Measurements from ENCODE around the gene ZNF555. TPM values are rescaled to one million over a fixed set of nuclear protein-coding genes. Genes with fewer than 3 reads are reported as not detected.

ZNF555 gene
- total RNA-seq, 2 experiments from 2014 or later: 2.3 to 2.4 TPM

- Mint-ChIP-seq H3K4me1 (ENCODE audit: low read depth) (peaks cover 8% of the 10 kb centered on the region), H3K36me3 (ENCODE audit: low read depth) (no peaks in the 10 kb centered on the region), H3K4me3 (no peak overlapping the region), H3K27ac (no peak overlapping the region), H3K27me3 (no peaks in the 10 kb centered on the region), H3K9me3 (no peaks in the 10 kb centered on the region)
- intact Hi-C loops (cut with DNase I, micrococcal nuclease): no loop called here
- Histone ChIP-seq H3K9me3 (ENCODE audit: control insufficient read depth in 1 of 2, insufficient read depth in 1 of 2, low read length in 2 of 2) (peaks cover 5 to 16% of the 10 kb centered on the region in 2 experiments), H3K36me3 (ENCODE audit: insufficient read depth, low read length) (no peaks in the 10 kb centered on the region), H3K4me3 (ENCODE audit: low read length) (no peak overlapping the region), H3K4me1 (ENCODE audit: insufficient read depth, low read length) (peaks cover 13% of the 10 kb centered on the region), H3K27me3 (ENCODE audit: control insufficient read depth in 1 of 2, insufficient read depth in 2 of 2, low read length in 2 of 2) (no peaks in the 10 kb centered on the region), H3K27ac (ENCODE audit: low read depth in 1 of 2, low read length in 2 of 2) (no peak overlapping the region)
- ChIA-PET CTCF (no interaction called here), POLR2A (no interaction called here)
- ATAC-seq (ENCODE audit: poor library complexity) (no peak), DNase-seq (no peak)
- no peak for TF ChIP-seq CTCF (IDR thresholded peaks at IDR 0.05)
Measured at GRCh38 chr19:2883686-2884439, 42.6 kb downstream of the ZNF555 start.

GRCh38 chr19:2885736-2886135 is 44.5 kb downstream of the ZNF555 start:
- no peaks in the 10 kb centered on the region for H3K36me3 ChIP-seq (ENCODE audit: insufficient read depth, low read length)
- Mint-ChIP-seq H3K27me3 (no peaks in the 10 kb centered on the region), H3K36me3 (ENCODE audit: low read depth) (no peaks in the 10 kb centered on the region), H3K4me1 (ENCODE audit: low read depth) (peaks cover 8% of the 10 kb centered on the region), H3K27ac (no peak overlapping the region), H3K9me3 (no peaks in the 10 kb centered on the region), H3K4me3 (no peak overlapping the region)
- H3K27me3 ChIP-seq (ENCODE audit: control insufficient read depth in 1 of 2, insufficient read depth in 2 of 2, low read length in 2 of 2): no peaks in the 10 kb centered on the region
- H3K4me1 ChIP-seq (ENCODE audit: insufficient read depth, low read length): peaks cover 18% of the 10 kb centered on the region
- DNase-seq (no peak), ATAC-seq (ENCODE audit: poor library complexity) (no peak)
- no peak overlapping the region for H3K4me3 ChIP-seq (ENCODE audit: low read length)
- no peak overlapping the region for H3K27ac ChIP-seq (ENCODE audit: low read depth in 1 of 2, low read length in 2 of 2)
- intact Hi-C loops (cut with DNase I, micrococcal nuclease): no loop called here
- ChIA-PET CTCF (no interaction called here), POLR2A (no interaction called here)
- H3K9me3 ChIP-seq (ENCODE audit: control insufficient read depth in 1 of 2, insufficient read depth in 1 of 2, low read length in 2 of 2): peaks cover 0 to 14% of the 10 kb centered on the region in 2 experiments
- TF ChIP-seq CTCF (IDR thresholded peaks at IDR 0.05): no peak

- H3K27me3 Mint-ChIP-seq: no peaks in the 10 kb centered on the region
- intact Hi-C loops (cut with DNase I, micrococcal nuclease): no loop called here
Measured at GRCh38 chr19:2887391-2887914, 46.2 kb downstream of the ZNF555 start.

More at GRCh38 chr19:2887391-2887914, 46.2 kb downstream of the ZNF555 start:
- H3K27ac ChIP-seq (ENCODE audit: low read depth in 1 of 2, low read length in 2 of 2): no peak overlapping the region
- H3K4me3 Mint-ChIP-seq: no peak overlapping the region
- ATAC-seq (ENCODE audit: poor library complexity) (no peak), DNase-seq (peak in 3 of 14 experiments; percentile 46 to 62 (median 53))
- H3K4me3 ChIP-seq (ENCODE audit: low read length): no peak overlapping the region
- peaks cover 0 to 10% of the 10 kb centered on the region in 2 experiments for H3K9me3 ChIP-seq (ENCODE audit: control insufficient read depth in 1 of 2, insufficient read depth in 1 of 2, low read length in 2 of 2)
- ChIA-PET CTCF (interaction anchor here (0.7 to 1.2 kb wide), 5 partner anchors 13 to 67 kb away, joined by 3 to 5 read pairs (median 3); partner anchors contain the start of genes ZNF554 and ZNF57), POLR2A (interaction anchor here (0.7 to 1.0 kb wide), 3 partner anchors 13 to 63 kb away, joined by 3 to 4 read pairs (median 3); partner anchors contain the start of genes ZNF555 and ZNF57)
- no peak overlapping the region for H3K27ac Mint-ChIP-seq
- H3K27me3 ChIP-seq (ENCODE audit: control insufficient read depth in 1 of 2, insufficient read depth in 2 of 2, low read length in 2 of 2): no peaks in the 10 kb centered on the region
- H3K4me1 Mint-ChIP-seq (ENCODE audit: low read depth): peaks cover 8% of the 10 kb centered on the region
- no peaks in the 10 kb centered on the region for H3K36me3 Mint-ChIP-seq (ENCODE audit: low read depth)
- peaks cover 18% of the 10 kb centered on the region for H3K4me1 ChIP-seq (ENCODE audit: insufficient read depth, low read length)
- no peaks in the 10 kb centered on the region for H3K36me3 ChIP-seq (ENCODE audit: insufficient read depth, low read length)
- TF ChIP-seq CTCF (IDR thresholded peaks at IDR 0.05): peak; percentile 66
- no peaks in the 10 kb centered on the region for H3K9me3 Mint-ChIP-seq
